Urothelium cell line (cell line): ENCODE results near the gene SLC28A3.
A peak's percentile ranks its signal among the peaks of the same experiment; 100 is the strongest.

ENCODE experiments used
- DNase-seq: peaks from one replicate; pipeline ENCODE4 v3.0.0; 2011; ENCODE audit warnings: low spot score, mixed read lengths
- FAIRE-seq: peaks from 2 replicates; lab custom pipeline; 2011; peaks lifted over from hg19 to GRCh38; lab: Jason Lieb, UNC

SLC28A3 gene

DNA sequence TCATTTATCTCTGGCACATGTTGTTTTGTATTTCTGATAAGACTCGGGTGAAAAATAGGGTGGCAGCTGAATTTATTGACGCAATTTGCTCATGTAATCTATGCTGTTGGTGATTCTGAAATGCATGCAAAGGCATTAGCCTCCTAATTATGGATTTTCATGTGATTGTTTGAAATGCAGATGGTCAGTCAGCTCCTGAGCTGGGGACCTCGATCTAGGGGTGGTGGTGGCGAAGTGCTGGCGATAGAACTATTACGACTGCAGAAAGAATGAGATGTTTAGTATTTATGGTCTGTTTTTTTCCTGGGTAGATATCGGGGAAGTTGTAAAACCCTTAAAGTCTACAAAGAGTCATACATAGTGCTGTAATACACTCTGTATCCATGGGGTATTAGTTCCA lies 88.6 kb downstream of the SLC28A3 start:
- FAIRE-seq (no peak), DNase-seq (no peak)

DNA sequence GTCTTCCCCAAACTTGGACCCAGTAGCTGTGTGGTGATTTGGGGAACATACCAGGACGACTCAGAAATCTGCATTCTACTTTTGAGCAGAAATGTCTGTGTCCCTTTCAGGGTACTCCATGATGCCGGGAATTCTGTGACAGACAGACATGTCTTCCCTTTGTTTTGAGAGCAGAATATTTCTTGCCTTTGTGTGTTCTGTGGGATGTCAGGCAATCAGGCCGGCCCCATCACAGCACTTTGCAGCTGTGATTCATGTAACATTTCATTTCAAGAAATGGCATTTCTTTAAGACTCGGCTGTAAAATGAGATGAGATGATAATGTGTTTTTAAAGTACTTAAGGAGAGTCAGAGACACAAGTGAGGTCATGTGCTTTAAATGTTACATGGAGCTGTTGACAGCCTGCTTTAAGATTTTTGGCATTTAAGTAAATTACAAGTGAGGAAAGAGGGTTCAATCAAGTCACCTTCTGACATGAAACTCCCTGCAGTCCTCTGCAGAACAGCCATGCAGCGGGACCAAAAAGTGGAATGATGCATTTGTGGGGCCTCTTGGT lies 98.7 kb downstream of the SLC28A3 start:
- FAIRE-seq (no peak), DNase-seq (no peak)

GRCh38 chr9:84239343-84239742 lies 101.2 kb downstream of the SLC28A3 start:
- DNase-seq (no peak), FAIRE-seq (no peak)

DNA sequence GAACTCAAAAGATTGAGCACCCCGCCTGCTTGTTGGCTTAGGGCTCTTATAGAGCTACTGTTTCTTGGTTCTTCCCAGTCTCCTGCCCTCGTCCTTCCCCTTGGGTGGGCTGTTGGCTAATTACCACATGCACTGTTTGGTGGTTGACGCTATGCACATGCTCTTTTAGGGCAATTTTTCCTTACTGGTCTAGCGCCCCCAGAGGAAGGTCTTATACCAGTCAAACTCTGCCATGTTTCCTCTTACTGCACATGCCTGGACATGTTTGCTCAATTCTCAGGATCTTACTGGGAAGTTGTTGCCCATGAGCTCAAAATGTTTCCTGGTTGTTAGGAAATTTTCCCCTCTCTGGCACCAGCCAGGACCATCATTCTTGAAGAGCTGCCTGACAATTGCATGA lies 101.9 kb downstream of the SLC28A3 start:
- DNase-seq: no peak
- FAIRE-seq: no peak

GRCh38 chr9:84235511-84235910 lies 105.0 kb downstream of the SLC28A3 start:
- no peak for FAIRE-seq
- DNase-seq: no peak

DNA sequence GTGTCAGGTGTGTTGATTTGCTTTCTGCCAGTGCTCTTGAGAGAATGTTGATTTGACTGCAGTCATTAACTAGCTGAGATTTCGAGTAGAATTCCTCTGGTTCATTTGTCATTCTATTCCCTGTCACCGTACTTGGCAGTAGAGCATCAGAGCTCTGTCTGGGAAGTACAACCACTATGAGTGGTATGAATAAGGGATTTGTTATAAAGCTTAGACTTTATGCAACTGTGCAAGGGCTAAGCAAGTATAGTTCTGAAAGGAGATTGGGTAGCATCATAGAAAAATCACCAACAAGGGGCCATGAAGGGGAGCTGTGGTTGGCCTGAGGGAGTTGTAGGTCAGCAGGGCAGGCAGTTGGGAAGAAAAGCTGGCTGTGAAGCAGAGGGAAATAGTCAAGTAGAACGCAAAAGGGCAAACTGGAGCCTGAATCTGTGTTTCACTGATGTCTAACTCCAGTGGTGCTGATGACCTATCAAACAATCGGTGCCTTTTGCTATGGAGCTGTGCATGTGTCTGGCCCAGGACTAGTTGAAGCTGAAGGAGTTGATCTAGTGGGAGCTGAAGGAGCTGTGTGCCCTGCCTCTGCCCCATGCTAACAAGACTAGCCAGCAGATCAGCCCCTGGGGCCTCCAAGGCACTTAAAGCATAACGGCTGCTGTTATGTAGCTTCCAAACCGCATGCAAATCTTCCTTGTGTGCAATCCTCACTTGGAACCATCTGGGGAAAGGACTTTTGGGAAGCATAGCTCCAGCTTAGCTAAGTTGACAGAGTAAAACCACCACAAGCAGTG lies 110.0 kb downstream of the SLC28A3 start:
- FAIRE-seq: peak; percentile 61
- DNase-seq: no peak

DNA sequence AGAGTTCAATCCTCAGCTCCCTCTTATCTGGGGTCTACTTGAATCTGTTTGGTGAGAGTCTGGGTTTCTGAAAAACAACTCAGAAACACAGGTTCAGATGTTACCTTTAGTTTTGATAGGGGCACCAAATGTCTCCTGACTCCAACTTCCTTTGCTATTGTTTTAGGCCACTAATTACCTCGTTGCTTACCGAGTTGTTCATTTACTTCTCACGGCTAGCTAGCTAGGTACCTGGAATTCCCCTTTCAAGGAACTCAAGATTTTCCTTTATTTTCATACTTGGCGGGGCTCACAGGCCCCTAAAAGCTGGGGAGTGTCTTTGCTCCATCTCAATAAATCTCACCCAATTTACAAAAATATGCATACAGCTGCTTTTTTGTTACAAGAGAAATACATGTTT lies 111.4 kb downstream of the SLC28A3 start:
- no peak for DNase-seq
- no peak for FAIRE-seq

DNA sequence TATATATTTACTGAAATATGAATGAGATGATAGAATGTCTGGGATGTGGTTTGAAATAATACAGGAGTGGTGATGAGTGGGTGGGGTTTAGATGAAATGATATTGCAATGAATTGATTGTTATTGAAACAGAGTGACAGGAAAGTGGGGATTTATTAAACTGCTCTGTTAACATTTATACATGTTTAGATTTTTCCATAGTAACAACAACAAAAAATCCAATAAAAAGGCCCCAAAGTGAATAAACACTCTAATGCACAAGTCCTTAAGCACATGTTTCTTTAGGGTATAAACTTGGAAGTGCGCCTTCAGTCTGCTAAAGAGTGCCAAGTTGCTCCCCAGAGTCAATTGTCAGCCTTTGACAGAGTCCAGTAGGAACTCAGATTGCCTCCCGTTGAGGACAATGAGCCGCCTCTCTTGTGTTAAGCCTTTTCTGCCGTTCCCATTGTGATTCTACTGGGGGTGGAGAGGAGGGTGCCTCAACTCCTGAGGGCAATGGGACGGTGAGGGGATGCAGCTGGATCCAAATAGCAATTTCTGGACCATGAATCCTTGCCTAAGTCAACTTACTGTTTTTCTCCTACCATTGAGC lies 112.3 kb downstream of the SLC28A3 start:
- DNase-seq (no peak), FAIRE-seq (no peak)

DNA sequence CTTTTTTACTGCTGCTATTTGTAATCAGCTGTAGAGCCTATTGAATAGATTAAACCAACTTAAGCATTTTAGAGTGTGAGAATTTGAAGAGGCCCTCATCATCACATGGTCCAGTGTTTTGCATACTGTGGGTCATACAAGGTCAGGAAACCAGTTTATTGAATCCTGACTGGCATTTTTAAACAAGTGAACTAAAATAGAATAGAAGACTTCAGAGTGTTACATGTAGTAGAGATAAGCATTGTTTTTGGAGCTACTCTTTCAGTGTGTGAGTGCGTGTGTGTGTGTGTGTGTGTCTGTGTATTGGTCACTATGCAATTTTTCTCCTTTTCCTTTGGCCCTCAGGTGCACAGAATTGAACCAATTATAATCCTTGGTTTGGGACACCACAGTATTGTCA lies 114.4 kb downstream of the SLC28A3 start:
- FAIRE-seq: no peak
- DNase-seq: no peak
